ENCODE data around the gene INTS6. TPM values are rescaled to one million over a fixed set of nuclear protein-coding genes. Genes with fewer than 3 reads are reported as not detected.
"Not testable (repeated sequence)": the region's sequence is repeated elsewhere in the genome, so short reads cannot be mapped to it uniquely, and the experiment has no call there.

INTS6 gene
- total RNA-seq, 2 donors from 2014 or later, result 40.0 to 53.1 TPM

DNA sequence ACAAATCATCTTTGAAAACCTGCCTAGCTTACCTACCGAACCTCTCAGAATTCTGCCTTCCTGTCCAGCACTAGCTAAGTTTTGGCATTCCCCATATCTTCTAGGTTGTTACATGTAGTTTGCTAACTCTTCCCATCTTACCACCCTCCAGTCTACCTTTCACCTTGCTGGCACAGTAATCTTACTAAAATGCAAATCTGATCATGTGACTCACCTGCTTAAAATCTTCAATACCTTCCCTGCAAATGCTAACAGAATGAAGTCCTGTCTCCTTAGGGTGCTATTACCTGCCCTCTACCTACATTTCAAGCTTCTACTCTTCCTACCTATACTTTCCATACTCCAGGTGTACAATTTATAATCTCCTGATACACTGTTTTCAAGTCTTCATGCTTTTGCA is 30.4 kb downstream of the INTS6 start:
- H3K9me3 ChIP-seq, result no peaks in the 10 kb centered on the region
- ATAC-seq (peak; percentile 23), DNase-seq (no peak)
- H3K4me1 ChIP-seq, result peaks cover 69% of the 10 kb centered on the region
- no peak overlapping the region for H3K27ac ChIP-seq
- no peak for TF ChIP-seq POLR2A (IDR thresholded peaks at IDR 0.05)
- H3K27me3 ChIP-seq, result no peaks in the 10 kb centered on the region
- 52 to 59% methylated on average over 1 of the region's 1 CpG for WGBS, 2 donors
- no peak overlapping the region for H3K4me3 ChIP-seq
- intact Hi-C loops (cut with DNase I), result no loop called here
- peaks cover 0 to 5% of the 10 kb centered on the region in 2 donors for H3K36me3 ChIP-seq (replicated peaks in 1 of 2; ENCODE audit: insufficient read depth in 1 of 2, low read depth in 2 of 2)

DNA sequence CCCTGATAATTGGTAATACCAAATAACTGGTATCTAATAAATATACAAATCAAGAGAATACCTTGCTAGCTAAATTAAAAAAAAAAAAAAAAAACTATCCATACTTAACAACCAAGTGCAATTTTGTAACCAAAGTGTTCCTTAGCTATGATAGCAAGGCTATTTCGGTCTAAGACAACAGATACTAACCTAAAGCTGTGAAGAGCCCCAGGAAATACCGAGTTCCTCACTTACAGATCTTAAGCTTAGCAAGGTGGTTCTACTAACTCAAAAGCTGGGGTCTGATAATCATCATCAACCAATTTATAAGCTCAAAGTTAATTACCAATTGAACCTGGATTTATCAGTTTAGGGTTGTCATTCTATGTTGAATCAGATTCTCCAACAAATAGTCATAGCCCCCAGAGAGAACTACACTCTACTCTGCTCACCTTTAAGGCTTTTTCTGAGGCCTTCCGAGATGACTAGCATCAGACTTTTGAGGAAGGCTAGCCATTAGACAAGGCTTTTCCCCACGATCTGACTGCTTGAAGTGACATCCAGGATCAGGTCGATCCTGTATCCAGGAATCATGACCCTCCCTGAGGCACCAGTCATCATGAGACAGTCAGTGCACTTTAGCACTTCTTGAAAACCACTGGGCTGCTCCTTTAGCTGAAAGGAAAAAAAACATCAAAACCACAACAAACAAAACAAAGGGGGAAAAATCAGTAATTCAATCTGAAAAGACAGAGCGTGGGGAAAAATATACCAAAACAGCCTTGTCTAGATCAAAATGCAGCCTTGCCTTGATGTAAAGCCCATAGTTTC is 31.9 kb downstream of the INTS6 start:
- peaks cover 53% of the 10 kb centered on the region for H3K4me1 ChIP-seq
- intact Hi-C loops (cut with DNase I), result no loop called here
- H3K9me3 ChIP-seq, result no peaks in the 10 kb centered on the region
- peaks cover 0 to 5% of the 10 kb centered on the region in 2 donors for H3K36me3 ChIP-seq (replicated peaks in 1 of 2; ENCODE audit: insufficient read depth in 1 of 2, low read depth in 2 of 2)
- DNase-seq, result no peak
- no peak overlapping the region for H3K4me3 ChIP-seq
- TF ChIP-seq, protein P1, sequence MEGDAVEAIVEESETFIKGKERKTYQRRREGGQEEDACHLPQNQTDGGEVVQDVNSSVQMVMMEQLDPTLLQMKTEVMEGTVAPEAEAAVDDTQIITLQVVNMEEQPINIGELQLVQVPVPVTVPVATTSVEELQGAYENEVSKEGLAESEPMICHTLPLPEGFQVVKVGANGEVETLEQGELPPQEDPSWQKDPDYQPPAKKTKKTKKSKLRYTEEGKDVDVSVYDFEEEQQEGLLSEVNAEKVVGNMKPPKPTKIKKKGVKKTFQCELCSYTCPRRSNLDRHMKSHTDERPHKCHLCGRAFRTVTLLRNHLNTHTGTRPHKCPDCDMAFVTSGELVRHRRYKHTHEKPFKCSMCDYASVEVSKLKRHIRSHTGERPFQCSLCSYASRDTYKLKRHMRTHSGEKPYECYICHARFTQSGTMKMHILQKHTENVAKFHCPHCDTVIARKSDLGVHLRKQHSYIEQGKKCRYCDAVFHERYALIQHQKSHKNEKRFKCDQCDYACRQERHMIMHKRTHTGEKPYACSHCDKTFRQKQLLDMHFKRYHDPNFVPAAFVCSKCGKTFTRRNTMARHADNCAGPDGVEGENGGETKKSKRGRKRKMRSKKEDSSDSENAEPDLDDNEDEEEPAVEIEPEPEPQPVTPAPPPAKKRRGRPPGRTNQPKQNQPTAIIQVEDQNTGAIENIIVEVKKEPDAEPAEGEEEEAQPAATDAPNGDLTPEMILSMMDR (IDR thresholded peaks at IDR 0.05), result no peak
- TF ChIP-seq POLR2A (IDR thresholded peaks at IDR 0.05), result no peak
- no peak for ATAC-seq
- no peaks in the 10 kb centered on the region for H3K27me3 ChIP-seq
- no peak overlapping the region for H3K27ac ChIP-seq
- 66 to 76% methylated on average over 6 of the region's 6 CpGs for WGBS, 2 donors

DNA sequence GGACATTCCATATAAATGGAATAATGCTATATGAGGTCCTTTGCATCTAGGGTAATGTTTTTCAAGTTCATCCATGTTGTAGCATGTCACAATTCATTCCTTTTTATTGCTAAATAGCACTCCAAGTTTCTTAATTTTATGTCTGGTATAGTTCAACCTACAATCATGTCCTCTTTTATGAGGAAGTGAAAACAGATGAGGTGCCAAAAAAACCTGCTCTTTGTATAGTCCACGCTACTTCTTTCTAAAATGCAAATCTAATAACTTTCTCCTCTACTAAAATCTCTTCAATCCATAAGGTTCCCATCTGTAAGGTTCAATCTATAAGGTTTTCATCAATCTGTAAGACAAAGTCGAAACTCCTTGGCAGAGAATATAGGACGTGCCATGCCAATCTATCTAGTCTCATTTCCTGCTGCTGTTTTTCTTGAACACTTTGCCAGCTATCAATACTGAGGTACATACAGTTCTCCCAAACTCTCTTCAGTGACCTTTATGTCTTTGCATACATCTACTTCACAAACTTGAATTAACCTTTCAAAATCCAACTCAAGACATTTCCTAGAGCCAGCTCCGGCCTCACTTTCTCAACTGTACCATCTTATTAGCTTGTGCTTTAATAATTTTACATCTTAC is 33.7 kb downstream of the INTS6 start:
- Histone ChIP-seq H3K27ac (no peak overlapping the region), H3K36me3 (replicated peaks in 1 of 2; ENCODE audit: insufficient read depth in 1 of 2, low read depth in 2 of 2) (peaks cover 0 to 5% of the 10 kb centered on the region in 2 donors), H3K27me3 (no peaks in the 10 kb centered on the region), H3K4me3 (no peak overlapping the region), H3K4me1 (peaks cover 42% of the 10 kb centered on the region), H3K9me3 (no peaks in the 10 kb centered on the region)
- 67 to 80% methylated on average over 4 of the region's 4 CpGs for WGBS, 2 donors
- intact Hi-C loops (cut with DNase I), result no loop called here
- no peak for TF ChIP-seq POLR2A (IDR thresholded peaks at IDR 0.05)
- TF ChIP-seq, protein P1 (IDR thresholded peaks at IDR 0.05), result no peak
- DNase-seq (no peak), ATAC-seq (no peak)

DNA sequence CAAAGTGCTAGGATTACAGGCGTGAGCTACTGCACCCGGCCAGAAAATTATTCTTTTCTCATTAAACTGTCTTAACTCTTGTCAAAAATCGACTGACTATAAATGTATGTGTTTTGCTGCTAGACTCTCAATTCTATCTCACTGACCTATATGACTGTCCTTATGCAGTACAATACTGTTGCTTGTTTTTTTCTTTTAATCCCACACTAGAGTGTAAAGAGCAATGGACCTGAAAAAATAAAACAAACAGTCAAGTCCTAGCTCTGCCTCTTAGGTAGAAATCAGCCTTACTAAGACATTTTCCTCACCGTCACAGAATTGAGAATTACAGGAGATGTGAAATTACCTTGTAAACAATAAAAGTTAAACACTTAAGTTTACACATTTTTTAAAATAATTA is 35.1 kb downstream of the INTS6 start:
- TF ChIP-seq POLR2A (IDR thresholded peaks at IDR 0.05), result no peak
- TF ChIP-seq, protein P1 (IDR thresholded peaks at IDR 0.05), result no peak
- Histone ChIP-seq H3K27ac (no peak overlapping the region), H3K27me3 (no peaks in the 10 kb centered on the region), H3K4me1 (peaks cover 34% of the 10 kb centered on the region), H3K4me3 (no peak overlapping the region), H3K36me3 (replicated peaks in 1 of 2; ENCODE audit: insufficient read depth in 1 of 2, low read depth in 2 of 2) (peaks cover 0 to 5% of the 10 kb centered on the region in 2 donors), H3K9me3 (no peaks in the 10 kb centered on the region)
- intact Hi-C loops (cut with DNase I), result no loop called here
- no peak for ATAC-seq
- no peak for DNase-seq
- 85 to 93% methylated on average over 4 of the region's 4 CpGs for WGBS, 2 donors

DNA sequence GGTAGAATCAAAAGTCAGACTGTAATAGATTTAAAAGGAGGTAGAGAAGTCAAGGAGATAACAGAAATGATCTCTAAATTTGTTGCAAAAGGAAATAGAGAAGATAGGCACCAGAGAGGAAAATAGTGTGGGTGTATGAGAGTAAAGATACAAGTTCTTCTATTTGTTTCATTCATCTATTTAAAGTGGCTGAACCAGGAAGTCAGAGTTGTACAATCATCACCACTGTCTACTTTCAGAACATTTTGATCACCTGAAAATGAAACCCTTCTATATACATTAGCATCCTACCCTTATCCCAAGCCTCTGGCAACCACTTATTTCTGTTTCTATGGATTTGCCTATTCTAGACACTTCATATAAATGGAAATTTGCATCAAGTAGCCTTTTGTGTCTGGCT is 36.7 kb downstream of the INTS6 start:
- Histone ChIP-seq H3K27ac (no peak overlapping the region), H3K27me3 (no peaks in the 10 kb centered on the region), H3K36me3 (replicated peaks in 1 of 2; ENCODE audit: insufficient read depth in 1 of 2, low read depth in 2 of 2) (peaks cover 0 to 7% of the 10 kb centered on the region in 2 donors), H3K4me1 (peaks cover 26% of the 10 kb centered on the region), H3K4me3 (no peak overlapping the region), H3K9me3 (no peaks in the 10 kb centered on the region)
- ATAC-seq (no peak), DNase-seq (no peak)
- intact Hi-C loops (cut with DNase I), result no loop called here
- no peak for TF ChIP-seq POLR2A (IDR thresholded peaks at IDR 0.05)
- TF ChIP-seq, protein P1 (IDR thresholded peaks at IDR 0.05), result no peak

DNA sequence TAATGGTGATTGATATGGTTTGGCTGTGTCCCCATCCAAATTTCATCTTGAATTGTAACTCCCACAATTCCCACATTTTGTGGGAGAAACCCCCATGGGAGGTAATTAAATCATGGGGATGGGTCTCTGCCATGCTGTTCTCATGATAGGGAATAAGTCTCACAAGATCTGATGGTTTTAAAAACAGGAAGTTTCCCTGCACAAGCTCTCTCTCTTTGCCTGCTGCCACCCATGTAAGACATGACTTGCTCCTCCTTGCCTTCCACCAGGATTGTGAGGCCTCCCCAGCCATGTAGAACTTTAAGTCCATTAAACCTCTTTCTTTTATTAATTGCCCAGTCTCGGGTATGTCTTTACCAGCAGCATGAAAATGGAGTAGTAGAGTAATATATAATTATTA is 37.5 kb downstream of the INTS6 start:
- H3K36me3 ChIP-seq (replicated peaks in 1 of 2; ENCODE audit: insufficient read depth in 1 of 2, low read depth in 2 of 2); H3K4me3 ChIP-seq; intact Hi-C loops (cut with DNase I); H3K27me3 ChIP-seq; DNase-seq; H3K27ac ChIP-seq; ATAC-seq; H3K9me3 ChIP-seq: not testable (repeated sequence)
- peaks cover 22% of the 10 kb centered on the region for H3K4me1 ChIP-seq
- 86 to 100% methylated on average over 1 of the region's 1 CpG for WGBS, 2 donors
